ENCODE results near the gene CLASP1.
"Not testable (repeated sequence)": the region's sequence is repeated elsewhere in the genome, so short reads cannot be mapped to it uniquely, and the experiment has no call there.

CLASP1 gene

GRCh38 chr2:121409966-121410365 is 239.3 kb downstream of the CLASP1 start:
- no peak for DNase-seq

- DNase-seq: no peak
These were observed 239.9 kb downstream of the CLASP1 start for GRCh38 chr2:121409388-121409787.

GRCh38 chr2:121408641-121409040 is 240.6 kb downstream of the CLASP1 start:
- no peak for DNase-seq

GRCh38 chr2:121405233-121405632 is 244.0 kb downstream of the CLASP1 start:
- no peak for DNase-seq

GRCh38 chr2:121400201-121400600 is 249.1 kb downstream of the CLASP1 start:
- no peak for DNase-seq

- DNase-seq: no peak
These were observed 250.4 kb downstream of the CLASP1 start for GRCh38 chr2:121398853-121399252.

GRCh38 chr2:121390082-121390692 is 259.1 kb downstream of the CLASP1 start:
- DNase-seq: no peak

GRCh38 chr2:121388371-121388770 is 260.9 kb downstream of the CLASP1 start:
- no peak for DNase-seq

- DNase-seq: no peak
These were observed 261.5 kb downstream of the CLASP1 start for GRCh38 chr2:121387591-121388325.

- no peak for DNase-seq
These were observed 262.6 kb downstream of the CLASP1 start for GRCh38 chr2:121386707-121387106.

- no peak for DNase-seq
These were observed 263.2 kb downstream of the CLASP1 start for GRCh38 chr2:121386102-121386501.

GRCh38 chr2:121382744-121383143 is 266.5 kb downstream of the CLASP1 start:
- no peak for DNase-seq

- DNase-seq: no peak
These were observed 271.6 kb downstream of the CLASP1 start for GRCh38 chr2:121377646-121378045.

GRCh38 chr2:121376535-121377250 is 272.6 kb downstream of the CLASP1 start:
- DNase-seq: no peak

GRCh38 chr2:121375621-121376159 is 273.6 kb downstream of the CLASP1 start:
- no peak for DNase-seq

GRCh38 chr2:121374412-121375075 is 274.7 kb downstream of the CLASP1 start:
- DNase-seq: not testable (repeated sequence)

- DNase-seq: no peak
These were observed 276.4 kb downstream of the CLASP1 start for GRCh38 chr2:121372721-121373353.

GRCh38 chr2:121372082-121372481 is 277.2 kb downstream of the CLASP1 start:
- no peak for DNase-seq

- DNase-seq: no peak
These were observed 280.4 kb downstream of the CLASP1 start for GRCh38 chr2:121368836-121369235.

- no peak for DNase-seq
These were observed 281.1 kb downstream of the CLASP1 start for GRCh38 chr2:121368155-121368554.

- DNase-seq: no peak
These were observed 281.9 kb downstream of the CLASP1 start for GRCh38 chr2:121367246-121367900.

GRCh38 chr2:121366040-121366439 is 283.2 kb downstream of the CLASP1 start:
- no peak for DNase-seq

Data from NCI-H345 (cell line).